NT2/D1 (cell line): ENCODE data around the gene DNAH1.

Source experiments
- DNase-seq: peaks from one replicate; pipeline ENCODE4 v3.0.0-alpha.2; 2011; ENCODE audit warnings: low read depth, low spot score
- H3K27me3 ChIP-seq: 2 replicates; pipeline ENCODE4 v1.6.0; 2011; ENCODE audit warnings: mild to moderate bottlenecking; ENCODE audit not compliant: insufficient read length, insufficient read depth
- H3K36me3 ChIP-seq: 2 replicates; pipeline ENCODE4 v1.6.1; 2011; ENCODE audit warnings: mild to moderate bottlenecking, low read length, mixed read lengths; ENCODE audit not compliant: insufficient read depth, insufficient read length
- H3K4me1 ChIP-seq: 2 replicates; pipeline ENCODE4 v1.5.1; 2011; ENCODE audit not compliant: insufficient read depth, insufficient read length
- H3K4me3 ChIP-seq: 2 replicates; pipeline ENCODE4 v1.5.1; 2011; ENCODE audit warnings: low read depth; ENCODE audit not compliant: insufficient read length
- H3K9ac ChIP-seq: 2 replicates; pipeline ENCODE4 v1.6.0; 2011; ENCODE audit warnings: low read depth; ENCODE audit not compliant: insufficient read length
- H3K9me3 ChIP-seq: 2 replicates; pipeline ENCODE4 v1.5.1; 2011; ENCODE audit warnings: mild to moderate bottlenecking, low read length; ENCODE audit not compliant: insufficient read depth
- SUZ12 ChIP-seq: IDR thresholded peaks from 2 replicates; pipeline ENCODE4 v1.6.1; 2011; ENCODE audit not compliant: insufficient read length, insufficient read depth; ENCODE audit errors: extremely low read depth
- YY1 ChIP-seq: IDR thresholded peaks from 2 replicates; pipeline ENCODE4 v1.6.1; 2011; ENCODE audit not compliant: insufficient read length, insufficient read depth
- ZNF274 ChIP-seq: IDR thresholded peaks from 2 replicates; pipeline ENCODE4 v1.6.1; 2011; ENCODE audit warnings: mild to moderate bottlenecking, low read depth, low read length

Gene DNAH1

DNA sequence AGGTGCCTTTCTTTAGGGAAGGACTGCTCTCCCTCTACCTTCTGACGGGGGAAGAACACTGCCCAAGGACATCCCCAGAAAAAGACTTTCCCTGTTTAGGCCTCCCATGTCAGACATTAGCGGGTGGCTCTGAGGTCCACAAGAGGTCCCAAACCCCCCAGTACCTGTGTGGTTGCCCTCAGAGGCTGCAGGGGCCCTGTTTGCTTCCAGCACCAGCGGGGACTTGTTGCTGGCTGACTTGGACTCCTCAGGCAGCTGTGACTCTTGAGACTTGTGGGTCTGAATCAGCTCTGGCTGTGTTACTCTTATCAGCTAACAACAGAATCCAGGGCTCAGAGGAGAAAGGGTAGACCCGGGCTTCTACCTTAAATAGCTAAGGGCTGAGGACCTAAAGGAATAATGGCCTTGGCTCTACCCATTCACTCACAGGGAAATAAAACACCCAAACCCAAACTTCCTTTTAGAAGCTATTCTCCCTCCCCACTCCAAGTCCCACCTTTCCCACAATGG lies 89.5 kb downstream of the DNAH1 start:
- H3K4me3 ChIP-seq: no peak overlapping the region
- no peaks in the 10 kb centered on the region for H3K27me3 ChIP-seq
- TF ChIP-seq ZNF274: no peak
- no peak for TF ChIP-seq YY1
- TF ChIP-seq SUZ12: no peak
- peaks cover 83% of the 10 kb centered on the region for H3K36me3 ChIP-seq
- no peak for DNase-seq
- no peaks in the 10 kb centered on the region for H3K9me3 ChIP-seq
- peaks cover 4% of the 10 kb centered on the region for H3K4me1 ChIP-seq
- no peak overlapping the region for H3K9ac ChIP-seq

DNA sequence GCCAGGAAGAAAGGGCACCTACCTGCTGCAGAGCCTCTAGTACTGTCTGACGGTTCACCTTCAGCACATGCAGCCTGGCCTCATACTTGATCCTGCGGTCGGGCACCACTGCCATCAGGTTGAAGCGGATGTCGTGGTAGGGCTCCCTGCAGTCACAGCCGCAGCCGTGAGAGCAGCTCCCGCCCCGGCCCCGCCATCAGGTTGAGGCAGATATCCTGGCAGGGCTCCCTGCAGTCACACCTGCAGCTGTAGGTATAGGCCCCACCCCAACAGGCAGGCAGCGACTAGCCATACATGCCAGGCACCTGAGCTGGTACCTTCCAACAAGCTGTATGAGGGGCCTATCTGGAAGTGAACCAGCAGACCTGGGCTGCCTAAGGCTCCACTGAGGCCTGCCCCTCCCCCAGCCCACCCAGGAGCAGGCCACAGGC lies 90.1 kb downstream of the DNAH1 start:
- Histone ChIP-seq H3K4me3 (no peak overlapping the region), H3K9me3 (no peaks in the 10 kb centered on the region), H3K36me3 (peaks cover 77% of the 10 kb centered on the region), H3K27me3 (peaks cover 3% of the 10 kb centered on the region), H3K9ac (no peak overlapping the region), H3K4me1 (peaks cover 4% of the 10 kb centered on the region)
- DNase-seq: no peak
- no peak for TF ChIP-seq SUZ12
- no peak for TF ChIP-seq ZNF274
- no peak for TF ChIP-seq YY1

DNA sequence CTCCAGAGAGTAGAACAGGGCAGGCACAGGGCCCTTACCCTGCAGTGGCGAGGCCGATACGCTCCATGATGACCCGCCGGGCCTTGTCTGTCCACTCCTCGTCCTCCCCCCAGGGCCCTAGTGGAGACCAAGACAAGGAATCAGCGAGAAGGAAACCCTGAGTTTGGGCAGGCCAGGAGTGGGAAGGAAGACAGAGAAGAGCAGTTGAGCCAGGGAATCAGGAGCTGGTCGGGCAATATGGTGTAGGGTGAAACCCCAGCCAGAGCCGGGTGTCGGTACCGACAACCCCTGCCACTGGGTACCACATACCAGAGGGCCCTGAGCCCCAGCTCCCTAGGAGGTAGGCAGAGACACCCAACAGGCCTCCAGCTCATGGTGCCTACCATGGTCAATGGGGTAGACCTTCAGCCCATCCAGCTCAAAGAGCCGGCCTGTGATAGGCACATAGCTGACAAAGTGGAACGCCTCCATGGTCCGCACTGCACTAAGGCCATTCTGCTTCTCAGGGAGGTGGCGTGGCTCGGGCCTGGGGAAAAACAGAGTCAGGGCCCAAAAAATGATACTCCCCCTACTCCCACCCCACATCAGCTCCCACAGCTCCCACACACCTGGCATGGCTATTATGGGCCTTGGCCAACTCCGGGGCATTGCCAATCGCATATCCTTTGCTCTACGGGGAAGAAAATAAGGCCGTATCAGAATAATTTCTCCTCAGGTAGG lies 90.8 kb downstream of the DNAH1 start:
- Histone ChIP-seq H3K4me3 (no peak overlapping the region), H3K27me3 (peaks cover 5% of the 10 kb centered on the region), H3K4me1 (peaks cover 9% of the 10 kb centered on the region), H3K9me3 (no peaks in the 10 kb centered on the region), H3K9ac (no peak overlapping the region), H3K36me3 (peaks cover 70% of the 10 kb centered on the region)
- DNase-seq: no peak
- no peak for TF ChIP-seq SUZ12
- TF ChIP-seq ZNF274: no peak
- no peak for TF ChIP-seq YY1

DNA sequence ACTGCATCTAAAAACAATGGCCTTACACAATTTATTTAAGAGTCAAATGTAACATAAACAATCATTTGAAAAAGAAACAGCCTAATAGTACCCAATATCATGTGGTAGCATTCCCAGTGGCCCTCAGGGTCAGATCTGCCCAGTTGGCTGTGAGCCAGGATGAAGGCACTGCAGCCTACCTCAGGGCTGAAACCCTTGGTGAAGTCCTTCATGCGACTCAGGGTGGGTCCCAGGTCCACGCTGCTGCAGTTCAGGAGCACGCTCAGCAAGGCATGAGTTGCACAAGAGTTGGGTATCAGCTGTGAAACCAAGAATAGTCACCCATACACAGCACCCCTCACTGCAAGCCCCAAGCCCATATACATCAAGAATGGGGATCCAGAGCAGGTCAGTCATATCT lies 91.7 kb downstream of the DNAH1 start:
- peaks cover 62% of the 10 kb centered on the region for H3K36me3 ChIP-seq
- DNase-seq: no peak
- H3K4me1 ChIP-seq: peaks cover 9% of the 10 kb centered on the region
- H3K9me3 ChIP-seq: no peaks in the 10 kb centered on the region
- TF ChIP-seq SUZ12 (no peak), YY1 (no peak), ZNF274 (no peak)
- H3K4me3 ChIP-seq: no peak overlapping the region
- no peak overlapping the region for H3K9ac ChIP-seq
- peaks cover 5% of the 10 kb centered on the region for H3K27me3 ChIP-seq

DNA sequence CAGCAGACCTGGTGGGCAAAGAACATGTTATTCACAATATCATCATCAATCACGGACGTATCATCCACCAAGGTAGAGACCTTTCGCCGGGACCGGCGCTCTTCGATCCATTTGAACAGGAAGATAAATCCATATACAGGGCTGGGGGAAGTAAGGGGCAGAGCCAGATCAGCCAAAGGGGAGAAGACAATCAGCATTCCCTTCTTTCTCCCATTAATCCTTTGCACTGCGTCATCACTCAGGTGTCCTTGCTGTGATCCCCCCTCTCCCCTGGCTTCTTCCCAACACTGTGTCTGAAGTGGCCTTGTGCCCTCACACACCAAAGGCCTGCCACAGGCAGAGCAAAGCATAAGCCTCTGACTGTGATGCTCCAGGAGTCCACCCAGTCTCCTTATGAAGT lies 92.3 kb downstream of the DNAH1 start:
- DNase-seq: no peak
- no peak for TF ChIP-seq YY1
- no peak for TF ChIP-seq ZNF274
- TF ChIP-seq SUZ12: no peak
- Histone ChIP-seq H3K9ac (no peak overlapping the region), H3K27me3 (peaks cover 5% of the 10 kb centered on the region), H3K4me1 (peaks cover 9% of the 10 kb centered on the region), H3K36me3 (peaks cover 61% of the 10 kb centered on the region), H3K4me3 (no peak overlapping the region), H3K9me3 (no peaks in the 10 kb centered on the region)

DNA sequence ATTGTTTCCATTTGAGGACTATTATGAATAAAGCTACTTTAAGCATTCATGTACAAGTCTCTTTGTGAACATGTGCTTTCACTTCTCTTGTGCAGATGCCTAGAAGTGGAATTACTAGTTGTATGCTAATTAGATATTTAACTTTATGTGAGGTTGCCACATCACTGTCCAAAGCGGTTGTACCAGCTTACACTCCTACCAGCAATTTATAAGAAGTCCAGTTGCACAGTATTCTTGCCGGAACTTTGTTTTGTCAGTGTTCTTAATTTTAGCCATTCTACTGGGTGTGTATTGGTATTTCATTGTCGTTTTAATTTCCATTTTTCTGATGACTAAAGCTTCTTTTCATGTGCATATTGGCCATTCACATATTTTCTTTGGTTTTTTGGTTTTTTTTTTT lies 99.7 kb downstream of the DNAH1 start:
- H3K9ac ChIP-seq: no peak overlapping the region
- peaks cover 5% of the 10 kb centered on the region for H3K4me1 ChIP-seq
- no peak overlapping the region for H3K4me3 ChIP-seq
- TF ChIP-seq SUZ12: no peak
- no peak for TF ChIP-seq ZNF274
- no peak for TF ChIP-seq YY1
- no peak for DNase-seq
- peaks cover 7% of the 10 kb centered on the region for H3K36me3 ChIP-seq
- no peaks in the 10 kb centered on the region for H3K9me3 ChIP-seq
- peaks cover 5% of the 10 kb centered on the region for H3K27me3 ChIP-seq

DNA sequence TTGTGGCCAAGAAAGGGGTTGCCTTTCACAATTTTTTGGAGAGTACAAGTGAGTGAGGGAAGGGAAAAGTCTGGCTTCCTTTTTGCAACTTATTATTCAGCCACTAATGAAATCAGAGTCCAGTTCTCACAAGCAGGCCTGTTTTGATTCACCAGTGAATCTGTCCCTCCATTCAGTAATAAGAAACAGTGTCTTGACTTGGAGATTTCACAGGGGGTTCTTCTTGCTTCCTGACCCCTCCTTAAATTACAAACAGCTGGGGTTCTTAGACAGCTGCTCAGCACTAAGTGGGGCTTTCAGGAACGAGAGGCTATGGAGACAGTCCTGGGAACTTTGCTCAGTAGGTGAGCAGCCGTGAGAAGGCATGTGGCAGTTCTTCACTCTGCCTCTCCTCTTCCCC lies 104.3 kb downstream of the DNAH1 start:
- TF ChIP-seq SUZ12 (no peak), ZNF274 (no peak), YY1 (no peak)
- no peaks in the 10 kb centered on the region for H3K27me3 ChIP-seq
- no peak overlapping the region for H3K4me3 ChIP-seq
- H3K9me3 ChIP-seq: no peaks in the 10 kb centered on the region
- H3K9ac ChIP-seq: no peak overlapping the region
- H3K4me1 ChIP-seq: peaks cover 3% of the 10 kb centered on the region
- no peaks in the 10 kb centered on the region for H3K36me3 ChIP-seq
- DNase-seq: no peak
